Stimulated activated CD8-positive, alpha-beta memory T cell treated with anti-CD3 and anti-CD28 coated beads, Interleukin-4, amount 100 ng/mL, for 4 hours (primary cell): ENCODE data around the gene MSANTD7.
A peak's percentile ranks its signal among the peaks of the same experiment; 100 is the strongest.
"Not testable (repeated sequence)": the region's sequence is repeated elsewhere in the genome, so short reads cannot be mapped to it uniquely, and the experiment has no call there.

Experiments
- DNase-seq, 2 donors: peaks; one replicate each; pipeline ENCODE4 v3.0.0-alpha.2; 2020; ENCODE audit warnings: low read depth in 2 of 2, low spot score in 1 of 2

The MSANTD7 gene

GRCh38 chr10:14837757-14838581 lies at the start of gene MSANTD7, which contains the start of the genes CDNF and HSPA14:
Gene MSANTD7, plus strand, starts transcription at chr10:14838306. Its CDS starts 3,979 bp downstream, at chr10:14842285.
Gene CDNF, minus strand, starts transcription at chr10:14838037. Its CDS starts 91 bp downstream, at chr10:14837946.
Gene HSPA14, plus strand, starts transcription at chr10:14838306. Its CDS starts 97 bp downstream, at chr10:14838403.
- DNase-seq, result peak; percentile 98

- DNase-seq, result no peak
Measured at GRCh38 chr10:14798636-14799035, 39.5 kb upstream of the MSANTD7 start.

- DNase-seq, result no peak
Measured at GRCh38 chr10:14800397-14800796, 37.7 kb upstream of the MSANTD7 start.

- DNase-seq, result no peak
Measured at GRCh38 chr10:14801723-14802122, 36.4 kb upstream of the MSANTD7 start.

GRCh38 chr10:14803827-14804226 lies 34.3 kb upstream of the MSANTD7 start:
- DNase-seq, result no peak

GRCh38 chr10:14806318-14806717 lies 31.8 kb upstream of the MSANTD7 start:
- no peak for DNase-seq

- DNase-seq, result no peak
Measured at GRCh38 chr10:14810969-14811953, 26.8 kb upstream of the MSANTD7 start.

GRCh38 chr10:14812271-14812670 lies 25.8 kb upstream of the MSANTD7 start:
- DNase-seq, result no peak

- no peak for DNase-seq
Measured at GRCh38 chr10:14815681-14816080, 22.4 kb upstream of the MSANTD7 start.

- DNase-seq, result not testable (repeated sequence)
Measured at GRCh38 chr10:14816717-14817116, 21.4 kb upstream of the MSANTD7 start.

GRCh38 chr10:14820010-14820774 lies 17.9 kb upstream of the MSANTD7 start:
- DNase-seq, result no peak

- no peak for DNase-seq
Measured at GRCh38 chr10:14820775-14821154, 17.3 kb upstream of the MSANTD7 start.

- no peak for DNase-seq
Measured at GRCh38 chr10:14821635-14822375, 16.3 kb upstream of the MSANTD7 start.

- DNase-seq, result no peak
Measured at GRCh38 chr10:14822879-14823755, 15.0 kb upstream of the MSANTD7 start.

- no peak for DNase-seq
Measured at GRCh38 chr10:14823966-14824365, 14.1 kb upstream of the MSANTD7 start.

GRCh38 chr10:14826076-14826829 lies 11.9 kb upstream of the MSANTD7 start:
- DNase-seq, result no peak

- no peak for DNase-seq
Measured at GRCh38 chr10:14833106-14833505, 5.0 kb upstream of the MSANTD7 start.

GRCh38 chr10:14836208-14836607 lies 1.9 kb upstream of the MSANTD7 start:
- DNase-seq, result no peak
